ENCODE data around the gene CD70.

GRCh38 chr19:6639439-6639838 is 48.5 kb upstream of the CD70 start:
- TF ChIP-seq CTCF (conservative IDR thresholded peaks at IDR 0.05; ENCODE audit: low read depth, low read length) = no peak
- TF ChIP-seq EZH2 (IDR thresholded peaks at IDR 0.05; ENCODE audit: borderline replicate concordance, low read depth, low read length, poor library complexity, severe bottlenecking) = no peak
